HepG2 (cell line): ENCODE results near the gene ATRAID. TPM values are rescaled to one million over a fixed set of nuclear protein-coding genes. Genes with fewer than 3 reads are reported as not detected.

Source experiments
- ARID2 ChIP-seq: sonication (generic); formaldehyde crosslinking; IDR thresholded peaks from 2 replicates; pipeline ENCODE4 v1.8.1; 2022; ENCODE audit warnings: mild to moderate bottlenecking, missing genetic modification reagents, borderline replicate concordance
- CEBPB ChIP-seq: IDR thresholded peaks from 2 replicates; pipeline ENCODE4 v1.6.1; 2011; ENCODE audit warnings: low read depth, low read length, improper control_type of control experiment, borderline replicate concordance
- NCOA1 ChIP-seq: sonication (generic); formaldehyde crosslinking; IDR thresholded peaks from 2 replicates; pipeline ENCODE4 v1.9.0; 2021; ENCODE audit warnings: missing genetic modification reagents
- NFAT5 ChIP-seq: sonication (generic); formaldehyde crosslinking; IDR thresholded peaks from 2 replicates; pipeline ENCODE4 v1.4.0; 2020; ENCODE audit warnings: missing genetic modification reagents
- SIX4 ChIP-seq: sonication (generic); formaldehyde crosslinking; IDR thresholded peaks from 2 replicates; pipeline ENCODE4 v1.4.0; 2020; ENCODE audit warnings: missing genetic modification reagents
- SOX13 ChIP-seq, 3 experiments: fragments of 450-650 bp in 1 of 3; sonication (generic) in 1 of 3; formaldehyde crosslinking in 1 of 3; IDR thresholded peaks in 2 of 3; conservative IDR thresholded peaks in 1 of 3; 2 replicates each; pipeline versions ENCODE4 v1.5.0 to v1.6.1; 2016 to 2020; ENCODE audit warnings: antibody characterized with exemption in 1 of 3, mild to moderate bottlenecking in 1 of 3, missing compliant biosample characterization in 1 of 3, missing genetic modification reagents in 1 of 3, moderate library complexity in 1 of 3
- ZBTB1 ChIP-seq: sonication (generic); formaldehyde crosslinking; IDR thresholded peaks from 2 replicates; pipeline ENCODE4 v1.4.0; 2020; ENCODE audit warnings: missing genetic modification reagents, borderline replicate concordance
- ZKSCAN1 ChIP-seq: fragments of 150-350 bp; IDR thresholded peaks from 2 replicates; pipeline ENCODE4 v1.6.1; 2014; ENCODE audit warnings: low read length
- ZNF513 ChIP-seq: sonication (generic); formaldehyde crosslinking; conservative IDR thresholded peaks from 2 replicates; pipeline ENCODE4 v1.5.0; 2020; ENCODE audit warnings: missing genetic modification reagents
- ZNF530 ChIP-seq: sonication (generic); formaldehyde crosslinking; IDR thresholded peaks from 2 replicates; pipeline ENCODE4 v1.5.0; 2020; ENCODE audit warnings: low read depth, mild to moderate bottlenecking, missing genetic modification reagents
- ZNF543 ChIP-seq: sonication (generic); formaldehyde crosslinking; IDR thresholded peaks from 2 replicates; pipeline ENCODE4 v1.4.0; 2020; ENCODE audit warnings: mild to moderate bottlenecking, missing genetic modification reagents
- ZNF570 ChIP-seq: sonication (generic); formaldehyde crosslinking; IDR thresholded peaks from 2 replicates; pipeline ENCODE4 v1.4.0; 2020; ENCODE audit warnings: mild to moderate bottlenecking, missing genetic modification reagents, borderline replicate concordance
- ZNF574 ChIP-seq: sonication (generic); formaldehyde crosslinking; IDR thresholded peaks from 2 replicates; pipeline ENCODE4 v1.4.0; 2020; ENCODE audit warnings: missing genetic modification reagents
- polyA plus RNA-seq, 8 experiments: library from polyadenylated mRNA; depleted of rRNA in 3 of 8; stranded (reverse) in 7 of 8; unstranded in 1 of 8; fragments of >200 nt; fragmentation: Illumina TruSeq in 4 of 8; extraction: Trizol in 4 of 8; gene quantifications; 2 replicates each; pipeline versions ENCODE4 v1.2.1 to v1.2.3, GENCODE V29; 2011 to 2016; ENCODE audit warnings: low read depth in 4 of 8, missing spikeins in 1 of 8, mixed read lengths in 1 of 8; ENCODE audit not compliant: insufficient read depth in 1 of 8
- total RNA-seq, 5 experiments: library from RNA; depleted of rRNA; stranded (reverse); fragments of >200 nt; fragmentation: Illumina TruSeq; extraction: Trizol; gene quantifications; 2 replicates each; pipeline ENCODE4 v1.2.3, GENCODE V29; 2016; ENCODE audit warnings: low read depth in 1 of 5
- TF ChIP-seq, protein P1 (sequence below): IDR thresholded peaks from 2 replicates; pipeline ENCODE4 v1.4.0; 2020; ENCODE audit warnings: mild to moderate bottlenecking, missing genetic modification reagents

Gene ATRAID
- total and polyA plus RNA-seq, 2 of the 13 experiments (the other 11 are each of a cell fraction or from before 2014, with no cell fraction given) = 207 to 382 TPM

- TF ChIP-seq, protein P1, sequence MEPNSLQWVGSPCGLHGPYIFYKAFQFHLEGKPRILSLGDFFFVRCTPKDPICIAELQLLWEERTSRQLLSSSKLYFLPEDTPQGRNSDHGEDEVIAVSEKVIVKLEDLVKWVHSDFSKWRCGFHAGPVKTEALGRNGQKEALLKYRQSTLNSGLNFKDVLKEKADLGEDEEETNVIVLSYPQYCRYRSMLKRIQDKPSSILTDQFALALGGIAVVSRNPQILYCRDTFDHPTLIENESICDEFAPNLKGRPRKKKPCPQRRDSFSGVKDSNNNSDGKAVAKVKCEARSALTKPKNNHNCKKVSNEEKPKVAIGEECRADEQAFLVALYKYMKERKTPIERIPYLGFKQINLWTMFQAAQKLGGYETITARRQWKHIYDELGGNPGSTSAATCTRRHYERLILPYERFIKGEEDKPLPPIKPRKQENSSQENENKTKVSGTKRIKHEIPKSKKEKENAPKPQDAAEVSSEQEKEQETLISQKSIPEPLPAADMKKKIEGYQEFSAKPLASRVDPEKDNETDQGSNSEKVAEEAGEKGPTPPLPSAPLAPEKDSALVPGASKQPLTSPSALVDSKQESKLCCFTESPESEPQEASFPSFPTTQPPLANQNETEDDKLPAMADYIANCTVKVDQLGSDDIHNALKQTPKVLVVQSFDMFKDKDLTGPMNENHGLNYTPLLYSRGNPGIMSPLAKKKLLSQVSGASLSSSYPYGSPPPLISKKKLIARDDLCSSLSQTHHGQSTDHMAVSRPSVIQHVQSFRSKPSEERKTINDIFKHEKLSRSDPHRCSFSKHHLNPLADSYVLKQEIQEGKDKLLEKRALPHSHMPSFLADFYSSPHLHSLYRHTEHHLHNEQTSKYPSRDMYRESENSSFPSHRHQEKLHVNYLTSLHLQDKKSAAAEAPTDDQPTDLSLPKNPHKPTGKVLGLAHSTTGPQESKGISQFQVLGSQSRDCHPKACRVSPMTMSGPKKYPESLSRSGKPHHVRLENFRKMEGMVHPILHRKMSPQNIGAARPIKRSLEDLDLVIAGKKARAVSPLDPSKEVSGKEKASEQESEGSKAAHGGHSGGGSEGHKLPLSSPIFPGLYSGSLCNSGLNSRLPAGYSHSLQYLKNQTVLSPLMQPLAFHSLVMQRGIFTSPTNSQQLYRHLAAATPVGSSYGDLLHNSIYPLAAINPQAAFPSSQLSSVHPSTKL (CRISPR knock-in tag) = peak; percentile 68; the same call in 1 of the 2 replicates
- TF ChIP-seq ARID2 (CRISPR knock-in tag) = 0 out of 2 replicates have a peak, but pooled peaks have one; percentile 31
- TF ChIP-seq ZKSCAN1 = no peak
- peak; percentile 48; the same call in 1 of the 2 replicates for TF ChIP-seq ZNF574 (CRISPR knock-in tag)
- peak; percentile 93 for TF ChIP-seq CEBPB
- no peak for TF ChIP-seq ZNF530
- TF ChIP-seq ZNF570 (CRISPR knock-in tag) = no peak
- TF ChIP-seq ZNF513 = no peak
- TF ChIP-seq NCOA1 (CRISPR knock-in tag) = no peak
- TF ChIP-seq NFAT5 (CRISPR knock-in tag) = no peak
- TF ChIP-seq ZNF543 (CRISPR knock-in tag) = no peak
- 0 out of 2 replicates have a peak, but pooled peaks have one; percentile 21 for TF ChIP-seq SIX4 (CRISPR knock-in tag)
- no peak for TF ChIP-seq SOX13 (IDR thresholded peaks at IDR 0.05)
- TF ChIP-seq SOX13 (CRISPR knock-in tag; conservative IDR thresholded peaks at IDR 0.05 in 1 of 2, IDR thresholded peaks at IDR 0.05 in 1 of 2) = peak in 1 of 2 experiments; percentile 51; a peak in 2 of 4 replicates
- TF ChIP-seq ZBTB1 (CRISPR knock-in tag) = no peak
These were observed 26.4 kb upstream of the ATRAID start (continued) for GRCh38 chr2:27185331-27186026.
